ENCODE measurements around the gene PARD3. TPM values are rescaled to one million over a fixed set of nuclear protein-coding genes. Genes with fewer than 3 reads are reported as not detected.
A peak's percentile ranks its signal among the peaks of the same experiment; 100 is the strongest.
"Not testable (repeated sequence)": the region's sequence is repeated elsewhere in the genome, so short reads cannot be mapped to it uniquely, and the experiment has no call there.

The PARD3 gene
- total RNA-seq, 1 experiment from 2014 or later: 30.0 TPM

DNA sequence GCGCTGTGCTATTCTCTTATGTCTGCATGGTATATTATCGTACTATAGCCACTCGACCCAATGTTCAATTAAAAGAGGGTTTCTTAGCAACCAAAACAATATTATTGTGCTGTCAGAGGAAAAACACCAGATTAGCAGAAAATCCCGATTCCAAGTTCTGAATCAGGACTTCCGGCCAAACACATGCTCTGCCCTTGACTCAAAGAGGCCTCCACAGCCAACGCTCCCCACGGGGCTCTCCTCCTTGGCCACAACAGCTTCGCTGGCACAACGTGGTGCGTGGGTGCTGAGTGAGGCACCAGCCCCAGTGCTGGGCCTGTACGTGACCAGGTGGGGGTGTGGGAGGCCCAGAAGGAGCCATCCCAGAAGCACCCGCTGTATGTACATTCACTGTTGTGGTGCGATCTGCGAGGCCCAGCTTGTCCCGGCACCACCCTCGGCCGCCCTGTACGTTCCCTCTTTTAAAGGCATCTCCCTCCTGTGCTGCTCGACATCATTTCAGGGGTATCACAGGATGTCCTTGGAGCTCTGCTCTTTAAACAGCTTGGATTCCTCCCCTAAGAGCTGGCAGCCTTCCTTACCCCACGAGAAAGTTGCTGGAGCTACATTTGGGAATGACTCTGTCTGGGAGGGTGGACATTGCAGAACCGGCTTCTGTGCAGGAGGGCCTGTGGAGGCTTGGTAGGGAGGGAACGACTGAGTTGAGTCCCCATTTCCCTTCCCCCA lies 736.2 kb downstream of the PARD3 start:
- DNase-seq (ENCODE audit: low read depth): peak; percentile 78

DNA sequence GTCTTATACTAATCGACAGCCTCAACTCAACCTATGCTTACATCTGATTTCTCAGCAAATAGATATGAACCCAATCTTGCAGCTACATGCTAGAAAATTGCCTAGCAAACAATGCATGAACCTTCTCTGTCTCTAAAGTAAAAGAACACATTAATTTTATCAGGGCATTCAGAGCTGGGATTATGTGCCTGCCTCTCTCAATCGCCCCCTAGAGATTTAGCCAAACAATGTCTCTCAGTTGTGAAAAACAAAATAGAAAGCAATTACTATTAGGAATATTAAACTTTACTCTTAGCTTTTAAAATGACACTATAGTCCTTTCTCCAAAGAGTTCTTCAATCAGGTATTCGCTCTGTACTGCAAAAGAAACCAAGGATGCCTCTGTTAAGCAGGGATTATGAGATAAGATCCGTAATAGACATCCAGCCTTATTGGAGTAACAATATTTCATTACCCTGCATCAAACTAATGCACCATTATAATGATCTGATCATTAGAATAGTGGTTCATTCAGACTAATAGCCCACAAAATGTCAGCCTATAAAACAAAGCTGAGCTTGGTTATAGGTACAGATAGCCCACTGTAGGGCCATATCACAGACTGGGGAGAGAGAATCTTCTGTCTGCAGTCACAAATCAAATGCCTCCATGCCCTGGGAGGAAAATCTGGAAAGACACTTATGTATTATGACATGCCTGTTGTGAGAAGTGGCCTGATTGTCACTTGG lies 736.9 kb downstream of the PARD3 start:
- no peak for DNase-seq (ENCODE audit: low read depth)

DNA sequence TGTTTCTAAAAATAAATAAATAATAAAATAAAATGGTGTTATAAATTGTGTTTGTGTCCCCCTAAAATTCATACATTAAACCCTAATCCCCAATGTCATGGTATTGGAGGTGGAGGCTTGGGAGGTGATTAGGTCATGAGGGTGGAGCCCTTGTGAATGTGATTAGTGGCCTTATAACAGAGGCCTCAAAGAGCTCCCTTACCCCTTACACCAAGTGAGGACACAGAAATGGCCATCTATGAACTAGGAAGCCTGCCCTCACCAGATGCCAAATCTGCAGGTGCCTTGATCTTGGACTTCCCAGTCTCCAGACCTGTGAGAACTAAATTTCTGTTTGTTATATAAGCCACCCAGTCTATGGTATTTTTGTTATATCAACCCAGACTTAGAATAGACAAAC lies 738.7 kb downstream of the PARD3 start:
- no peak for DNase-seq (ENCODE audit: low read depth)

DNA sequence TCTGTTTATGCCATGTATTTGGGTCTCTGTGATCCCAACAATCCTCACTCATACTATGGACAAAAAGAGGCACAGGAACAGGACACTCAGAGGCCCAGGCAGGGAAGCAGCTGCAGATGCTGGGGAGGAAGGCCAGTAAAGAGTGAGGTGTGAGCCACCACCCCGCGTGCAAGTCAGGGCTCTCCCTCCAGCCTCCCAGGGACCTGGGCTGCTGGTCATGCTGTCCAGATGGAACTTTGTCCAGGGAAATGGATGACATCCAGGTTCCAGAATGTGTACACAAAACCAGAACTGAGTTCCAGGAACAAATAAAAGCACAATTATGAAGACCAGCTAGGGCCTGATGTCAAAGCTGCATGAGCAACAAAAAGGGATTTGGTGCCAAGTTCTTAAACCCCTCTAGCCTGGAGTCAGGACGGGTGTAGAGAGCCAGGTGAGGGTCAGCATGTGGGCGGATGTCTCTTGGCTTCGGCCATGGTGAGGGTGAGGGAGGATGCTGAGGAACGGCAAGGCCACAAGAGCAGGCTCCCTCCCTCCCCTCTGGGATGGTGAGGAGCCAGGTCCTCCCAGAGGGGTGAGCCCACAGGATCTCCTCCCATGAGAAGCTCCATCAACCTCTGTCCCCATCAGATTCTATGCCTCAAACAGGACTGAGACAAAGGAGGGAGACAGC lies 739.7 kb downstream of the PARD3 start:
- DNase-seq (ENCODE audit: low read depth): no peak

DNA sequence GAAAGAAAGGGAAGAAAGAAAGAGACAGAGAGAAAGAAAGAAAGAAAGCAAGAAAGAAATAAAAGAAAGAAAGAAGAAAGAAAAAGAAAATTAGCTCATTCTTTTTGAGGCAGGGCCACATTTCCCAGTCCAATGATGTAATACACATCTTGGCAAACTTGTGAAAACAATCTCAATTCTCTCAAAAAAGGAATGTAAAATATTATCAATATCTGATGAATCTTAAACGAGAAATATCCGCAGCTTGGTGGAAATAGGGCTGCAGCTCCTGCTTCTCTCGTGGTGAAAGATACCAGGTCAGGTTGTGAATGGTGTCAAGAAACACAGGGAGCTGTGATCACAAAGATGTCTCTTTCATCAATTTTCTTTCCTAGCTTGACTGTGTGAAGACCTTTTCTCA lies 741.0 kb downstream of the PARD3 start:
- DNase-seq (ENCODE audit: low read depth): no peak

DNA sequence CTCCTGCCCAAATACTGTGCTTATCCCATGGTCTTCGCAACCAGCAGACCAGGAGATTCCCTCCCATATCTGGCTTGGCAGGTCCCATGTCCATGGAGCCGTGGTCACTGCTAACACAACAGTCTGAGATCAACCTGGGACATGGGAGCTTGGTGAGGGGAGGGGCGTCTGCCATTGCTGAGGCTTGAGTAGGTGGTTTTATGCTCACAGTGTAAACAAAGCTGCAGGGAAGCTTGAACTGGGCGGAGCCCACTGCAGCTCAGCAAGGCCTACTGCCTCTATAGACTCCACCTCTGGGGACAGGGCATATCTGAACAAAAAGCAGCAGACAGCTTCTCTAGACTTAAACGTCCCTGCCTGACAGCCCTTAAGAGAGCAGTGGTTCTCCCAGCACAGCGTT lies 747.4 kb downstream of the PARD3 start:
- not testable (repeated sequence) for DNase-seq (ENCODE audit: low read depth)

DNA sequence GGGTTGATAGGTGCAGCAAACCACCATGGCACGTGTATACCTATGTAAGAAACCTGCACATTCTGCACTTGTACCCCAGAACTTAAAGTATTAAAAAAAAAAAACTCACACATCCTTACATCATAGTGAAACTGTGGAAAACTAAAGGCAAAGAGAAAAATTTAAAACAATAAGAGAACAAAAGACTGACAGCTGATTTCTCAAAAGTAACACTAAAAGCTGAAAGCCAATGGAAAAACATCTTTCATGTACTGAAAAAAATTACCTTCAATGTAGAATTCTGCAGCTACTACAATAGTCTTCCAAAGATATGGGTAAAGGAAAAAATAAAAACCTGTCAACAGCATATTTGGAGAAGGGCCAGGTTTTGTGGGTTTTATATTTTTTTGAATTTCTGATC lies 751.5 kb downstream of the PARD3 start:
- no peak for DNase-seq (ENCODE audit: low read depth)

DNA sequence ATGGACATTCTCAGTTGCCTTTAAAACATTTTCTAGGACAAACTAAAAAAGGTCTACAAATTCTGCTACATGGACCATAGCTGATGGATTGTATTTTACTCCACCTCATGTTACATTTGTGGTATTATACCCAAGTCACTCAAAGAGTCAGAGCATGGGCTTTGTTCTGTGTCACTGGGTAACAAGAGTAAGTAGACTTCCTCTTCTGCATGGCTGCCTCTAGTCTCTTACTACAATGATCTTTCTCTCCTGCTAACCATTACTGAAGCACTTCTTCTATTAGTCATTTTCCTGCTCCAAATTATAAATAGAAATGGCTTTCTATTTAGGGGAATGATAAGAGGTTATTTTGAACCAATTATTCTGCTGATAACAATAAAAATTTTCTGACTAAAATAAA lies 753.3 kb downstream of the PARD3 start:
- DNase-seq (ENCODE audit: low read depth): peak; percentile 40

Data from RPMI7951 (cell line).